GM21526 (cell line): ENCODE measurements around the gene CD6.

Experiments
- ATAC-seq: cut with Tn5 transposase; IDR thresholded peaks from one replicate; pipeline ENCODE4 v1.9.1; 2021; ENCODE audit warnings: moderate library complexity; ENCODE audit not compliant: unreplicated experiment, low FRiP score

Gene CD6

GRCh38 chr11:61069427-61069826, 97.9 kb downstream of the CD6 start:
- ATAC-seq = no peak
